Thoracic aorta (tissue), 2 donors: ENCODE results near the gene CORO1C. TPM values are rescaled to one million over a fixed set of nuclear protein-coding genes. Genes with fewer than 3 reads are reported as not detected.

ENCODE experiments used
- ATAC-seq: fragments of 150-250 bp; one replicate; pipeline ENCODE4 v1.8.0; 2017; ENCODE audit warnings: low read depth; ENCODE audit not compliant: insufficient number of reproducible peaks, low FRiP score
- DNase-seq: peaks from one replicate; pipeline ENCODE4 v3.0.0-alpha.2; 2020; ENCODE audit warnings: low spot score
- H3K27ac ChIP-seq, 2 donors: fragments of 200-600 bp; sonication (generic); 1 replicate in 1 of 2; 2 replicates in 1 of 2; pipeline ENCODE4 v1.5.1; 2016; ENCODE audit warnings: mild to moderate bottlenecking in 2 of 2, moderate library complexity in 2 of 2
- H3K27me3 ChIP-seq: fragments of 200-600 bp; sonication (generic); replicated peaks from 2 replicates; pipeline ENCODE4 v1.6.0; 2016; ENCODE audit warnings: mild to moderate bottlenecking; ENCODE audit not compliant: insufficient read depth
- H3K36me3 ChIP-seq: fragments of 200-600 bp; sonication (generic); one replicate; pipeline ENCODE4 v1.5.1; 2016
- H3K4me1 ChIP-seq, 2 donors: fragments of 200-600 bp; sonication (generic); 1 replicate in 1 of 2; 2 replicates in 1 of 2; pipeline versions ENCODE4 v1.5.1 to v1.6.0; 2016; ENCODE audit warnings: low read depth in 2 of 2, mild to moderate bottlenecking in 1 of 2; ENCODE audit not compliant: control insufficient read depth in 1 of 2
- H3K4me3 ChIP-seq: fragments of 200-600 bp; sonication (generic); 2 replicates; pipeline ENCODE4 v1.5.1; 2016; ENCODE audit warnings: mild to moderate bottlenecking
- H3K9me3 ChIP-seq: fragments of 200-600 bp; sonication (generic); 2 replicates; pipeline ENCODE4 v1.5.1; 2016
- CTCF ChIP-seq: fragments of 200-600 bp; sonication (generic); IDR thresholded peaks from one replicate; pipeline ENCODE4 v1.5.1; 2019; ENCODE audit warnings: antibody characterized with exemption
- total RNA-seq, 2 donors: library from RNA; depleted of rRNA; stranded (reverse); fragments of >200 nt; gene quantifications; one replicate each; pipeline versions ENCODE4 v1.1.0 to v1.2.3, GENCODE V29; 2016

CORO1C gene
- total RNA-seq, 2 donors from 2014 or later: 157 to 208 TPM

- Histone ChIP-seq H3K27ac (peak overlapping the region in 1 of 2 donors; percentile 19), H3K9me3 (no peaks in the 10 kb centered on the region), H3K4me1 (peaks cover 28 to 57% of the 10 kb centered on the region in 2 donors), H3K4me3 (no peak overlapping the region), H3K27me3 (no peaks in the 10 kb centered on the region), H3K36me3 (peaks cover 27% of the 10 kb centered on the region)
- no peak for ATAC-seq
- DNase-seq: no peak
- TF ChIP-seq CTCF: no peak
Observed at GRCh38 chr12:108645686-108646599, 85.4 kb downstream of the CORO1C start.

DNA sequence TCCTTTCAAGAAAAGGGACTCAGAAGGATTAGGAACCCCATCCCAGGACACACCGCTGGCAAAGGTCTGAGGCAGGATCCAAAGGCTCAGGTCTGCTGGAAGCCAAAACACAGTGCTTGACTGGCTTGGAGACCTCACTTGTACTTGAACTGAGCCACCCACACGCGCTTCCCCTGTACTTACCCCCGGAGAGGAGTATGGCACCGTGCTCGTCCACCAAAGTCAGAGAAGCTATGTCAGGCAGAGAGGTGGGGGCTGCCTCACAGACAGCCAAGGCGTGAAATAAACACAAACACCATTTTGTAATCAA, 86.6 kb downstream of the CORO1C start:
- Histone ChIP-seq H3K4me3 (no peak overlapping the region), H3K4me1 (peaks cover 26 to 48% of the 10 kb centered on the region in 2 donors), H3K36me3 (peaks cover 24% of the 10 kb centered on the region), H3K27ac (peak overlapping the region; percentile 21 to 67), H3K9me3 (no peaks in the 10 kb centered on the region), H3K27me3 (no peaks in the 10 kb centered on the region)
- ATAC-seq (no peak), DNase-seq (no peak)
- TF ChIP-seq CTCF: no peak

- H3K9me3 ChIP-seq: no peaks in the 10 kb centered on the region
- peak; percentile 21 for ATAC-seq
- peak overlapping the region; percentile 21 to 67 for H3K27ac ChIP-seq
- H3K27me3 ChIP-seq: no peaks in the 10 kb centered on the region
- no peak for TF ChIP-seq CTCF
- H3K4me1 ChIP-seq: peaks cover 23 to 42% of the 10 kb centered on the region in 2 donors
- DNase-seq: no peak
- peak overlapping the region; percentile 23 for H3K4me3 ChIP-seq
- peaks cover 24% of the 10 kb centered on the region for H3K36me3 ChIP-seq
Observed at GRCh38 chr12:108643941-108644810, 87.1 kb downstream of the CORO1C start.

DNA sequence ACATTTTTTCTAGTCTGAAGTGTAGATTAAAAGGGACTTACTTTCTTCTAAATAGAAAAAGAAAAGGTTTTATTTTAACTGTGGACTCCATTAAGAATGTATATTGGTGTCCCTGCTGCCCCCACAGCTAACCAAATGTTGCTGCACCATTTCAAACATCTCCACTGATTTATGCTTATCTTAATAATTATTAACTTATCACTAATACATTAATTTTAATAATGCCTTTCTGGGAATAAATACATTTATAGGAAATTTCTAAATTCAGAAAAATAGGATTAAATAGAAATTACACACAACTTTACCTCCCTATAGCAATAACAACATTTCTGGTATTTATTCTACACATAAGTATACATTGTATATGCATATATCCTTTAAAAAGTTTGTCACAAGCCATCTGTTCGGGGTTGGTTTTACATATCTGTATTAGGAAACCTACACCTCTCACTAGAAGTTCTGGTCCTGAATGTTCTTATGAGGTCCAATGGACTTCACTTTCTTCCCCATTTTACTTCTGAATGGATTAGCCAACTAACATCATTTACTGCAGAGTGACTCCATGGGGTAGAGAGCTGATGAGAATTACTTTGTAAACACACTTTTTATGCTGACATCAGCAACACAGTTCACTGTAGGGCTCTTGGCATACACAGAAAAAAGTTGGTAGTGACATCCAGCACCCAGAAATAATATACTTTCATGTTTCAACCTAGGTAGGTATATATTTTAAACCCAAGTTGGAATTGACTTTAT, 88.2 kb downstream of the CORO1C start:
- DNase-seq (no peak), ATAC-seq (no peak)
- Histone ChIP-seq H3K27me3 (no peaks in the 10 kb centered on the region), H3K4me3 (no peak overlapping the region), H3K4me1 (peaks cover 29 to 52% of the 10 kb centered on the region in 2 donors), H3K27ac (peak overlapping the region in 1 of 2 donors; percentile 67), H3K9me3 (no peaks in the 10 kb centered on the region), H3K36me3 (peaks cover 16% of the 10 kb centered on the region)
- no peak for TF ChIP-seq CTCF
